Glutamatergic neuron (in vitro differentiated cells): ENCODE results near the gene AGAP1. TPM values are rescaled to one million over a fixed set of nuclear protein-coding genes. Genes with fewer than 3 reads are reported as not detected.

ENCODE experiments used
- DNase-seq: peaks from one replicate; pipeline ENCODE4 v3.0.0; 2022
- H3K27ac Mint-ChIP-seq: one replicate; pipeline ENCODE4 v1.8.0; 2020; ENCODE audit warnings: mild to moderate bottlenecking, mixed read lengths, inconsistent platforms; ENCODE audit not compliant: unreplicated experiment
- H3K27me3 Mint-ChIP-seq: one replicate; pipeline ENCODE4 v1.8.0; 2020; ENCODE audit warnings: mild to moderate bottlenecking, moderate library complexity, mixed read lengths, inconsistent platforms; ENCODE audit not compliant: unreplicated experiment
- H3K36me3 Mint-ChIP-seq: one replicate; pipeline ENCODE4 v1.8.0; 2020; ENCODE audit warnings: mild to moderate bottlenecking, mixed read lengths, inconsistent platforms; ENCODE audit not compliant: unreplicated experiment
- H3K4me1 Mint-ChIP-seq: one replicate; pipeline ENCODE4 v1.8.0; 2020; ENCODE audit warnings: mild to moderate bottlenecking, low read depth, mixed read lengths, inconsistent platforms; ENCODE audit not compliant: unreplicated experiment
- H3K4me3 Mint-ChIP-seq: one replicate; pipeline ENCODE4 v1.8.0; 2020; ENCODE audit warnings: mild to moderate bottlenecking, mixed read lengths, inconsistent platforms; ENCODE audit not compliant: unreplicated experiment
- H3K9me3 Mint-ChIP-seq: one replicate; pipeline ENCODE4 v1.8.0; 2020; ENCODE audit warnings: mild to moderate bottlenecking, moderate library complexity, mixed read lengths, inconsistent platforms; ENCODE audit not compliant: unreplicated experiment
- CTCF ChIP-seq: fragments of 200-600 bp; sonication (generic); IDR thresholded peaks from one replicate; pipeline ENCODE4 v1.5.0; 2021; ENCODE audit not compliant: partially characterized antibody, unreplicated experiment
- total RNA-seq: library from RNA; stranded (reverse); fragmentation: NEBNext Ultra II Directional; extraction: Animal tissue kit (Norgen Biotek cat#: 25700); gene quantifications from one replicate; pipeline ENCODE4 v1.2.1, GENCODE V29; 2021; ENCODE audit not compliant: unreplicated experiment

Gene AGAP1
- total RNA-seq, 1 donor from 2014 or later, result 153 TPM

- no peak overlapping the region for H3K4me3 Mint-ChIP-seq
Observed at GRCh38 chr2:235765181-235765820, 271.5 kb downstream of the AGAP1 start.

GRCh38 chr2:235766278-235766677 lies 272.4 kb downstream of the AGAP1 start:
- peaks cover 4% of the 10 kb centered on the region for H3K27me3 Mint-ChIP-seq
- peak overlapping the region; percentile 26 for H3K27ac Mint-ChIP-seq
- peaks cover 17% of the 10 kb centered on the region for H3K4me1 Mint-ChIP-seq
- no peaks in the 10 kb centered on the region for H3K36me3 Mint-ChIP-seq
- DNase-seq, result peak; percentile 67
- H3K4me3 Mint-ChIP-seq, result no peak overlapping the region
- peak; percentile 97 for TF ChIP-seq CTCF
- H3K9me3 Mint-ChIP-seq, result peaks cover 4% of the 10 kb centered on the region

More at GRCh38 chr2:235765181-235765820, 271.5 kb downstream of the AGAP1 start:
- DNase-seq, result no peak
- Mint-ChIP-seq H3K4me1 (peaks cover 19% of the 10 kb centered on the region), H3K9me3 (peaks cover 4% of the 10 kb centered on the region), H3K27me3 (peaks cover 4% of the 10 kb centered on the region), H3K27ac (peak overlapping the region; percentile 46), H3K36me3 (no peaks in the 10 kb centered on the region)
- TF ChIP-seq CTCF, result no peak

- Mint-ChIP-seq H3K27ac (no peak overlapping the region), H3K4me3 (no peak overlapping the region), H3K36me3 (no peaks in the 10 kb centered on the region), H3K4me1 (peaks cover 14% of the 10 kb centered on the region), H3K27me3 (peaks cover 4% of the 10 kb centered on the region), H3K9me3 (no peaks in the 10 kb centered on the region)
- DNase-seq, result no peak
- no peak for TF ChIP-seq CTCF
Observed at GRCh38 chr2:235768606-235769005, 274.8 kb downstream of the AGAP1 start.

GRCh38 chr2:235769046-235769445 lies 275.2 kb downstream of the AGAP1 start:
- Mint-ChIP-seq H3K9me3 (no peaks in the 10 kb centered on the region), H3K27me3 (peaks cover 4% of the 10 kb centered on the region), H3K36me3 (no peaks in the 10 kb centered on the region), H3K4me1 (peaks cover 11% of the 10 kb centered on the region), H3K4me3 (no peak overlapping the region), H3K27ac (no peak overlapping the region)
- TF ChIP-seq CTCF, result no peak
- DNase-seq, result no peak
